ENCODE measurements around the gene SOX18.

The SOX18 gene

DNA sequence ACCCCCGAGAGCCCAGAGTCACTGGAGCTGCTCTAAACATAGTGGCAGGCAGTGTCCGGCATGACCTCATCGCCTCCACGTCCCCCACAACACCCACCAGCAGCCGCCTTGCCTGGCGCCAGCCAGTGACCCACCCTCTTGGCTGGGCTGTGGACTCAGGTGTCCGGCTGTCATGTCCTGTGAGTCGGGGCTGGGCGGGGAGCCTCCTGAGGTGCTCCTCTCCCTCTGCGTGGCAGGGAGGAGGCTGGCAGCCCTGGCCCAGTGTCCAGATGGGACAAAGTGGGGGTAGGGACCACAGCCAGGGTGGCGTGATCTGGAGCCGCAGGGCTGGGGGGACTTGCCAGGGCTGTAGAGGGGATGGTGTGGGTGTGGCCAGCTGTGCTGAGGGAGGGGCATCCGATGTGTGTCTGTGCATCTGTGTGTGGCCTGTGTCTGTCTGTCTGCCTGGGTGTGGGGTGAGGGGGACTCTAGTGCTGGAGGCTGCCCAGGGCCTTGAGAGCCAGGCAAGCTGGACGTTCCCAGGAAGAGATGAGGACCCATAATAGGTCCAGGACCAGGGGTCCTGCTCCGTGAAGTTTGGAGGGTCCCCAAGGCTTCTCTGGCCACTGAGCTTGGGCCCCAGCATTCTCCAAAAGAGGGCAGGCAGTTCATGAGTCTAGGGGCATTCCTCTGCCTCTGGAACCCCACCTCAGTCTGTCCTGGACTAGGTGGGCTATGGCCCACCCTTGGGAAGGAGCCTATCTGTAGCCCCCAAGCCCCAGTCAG, 2.3 kb upstream of the SOX18 start:
- no peak for DNase-seq

DNA sequence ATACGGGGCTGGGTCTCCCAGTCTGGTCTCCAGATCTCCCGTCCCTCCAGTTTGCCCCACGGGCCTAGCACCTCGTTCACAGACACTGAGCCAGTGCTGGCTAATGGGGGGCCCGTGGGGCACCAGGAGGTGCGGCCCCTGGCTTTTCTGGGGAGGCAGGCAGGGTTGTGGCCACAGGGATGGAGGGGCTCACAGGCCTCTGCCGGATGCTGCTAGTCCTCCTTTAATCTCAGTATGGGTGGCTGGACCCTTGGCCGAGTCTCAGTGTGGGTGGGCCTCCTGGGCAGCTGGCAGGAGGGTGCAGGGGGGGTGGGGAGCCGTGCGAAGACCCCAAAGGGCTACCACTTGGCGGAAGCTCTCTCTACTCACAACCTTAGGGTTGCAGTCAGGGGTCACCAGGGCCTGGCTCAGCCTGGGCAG, 1.6 kb upstream of the SOX18 start:
- DNase-seq = no peak

DNA sequence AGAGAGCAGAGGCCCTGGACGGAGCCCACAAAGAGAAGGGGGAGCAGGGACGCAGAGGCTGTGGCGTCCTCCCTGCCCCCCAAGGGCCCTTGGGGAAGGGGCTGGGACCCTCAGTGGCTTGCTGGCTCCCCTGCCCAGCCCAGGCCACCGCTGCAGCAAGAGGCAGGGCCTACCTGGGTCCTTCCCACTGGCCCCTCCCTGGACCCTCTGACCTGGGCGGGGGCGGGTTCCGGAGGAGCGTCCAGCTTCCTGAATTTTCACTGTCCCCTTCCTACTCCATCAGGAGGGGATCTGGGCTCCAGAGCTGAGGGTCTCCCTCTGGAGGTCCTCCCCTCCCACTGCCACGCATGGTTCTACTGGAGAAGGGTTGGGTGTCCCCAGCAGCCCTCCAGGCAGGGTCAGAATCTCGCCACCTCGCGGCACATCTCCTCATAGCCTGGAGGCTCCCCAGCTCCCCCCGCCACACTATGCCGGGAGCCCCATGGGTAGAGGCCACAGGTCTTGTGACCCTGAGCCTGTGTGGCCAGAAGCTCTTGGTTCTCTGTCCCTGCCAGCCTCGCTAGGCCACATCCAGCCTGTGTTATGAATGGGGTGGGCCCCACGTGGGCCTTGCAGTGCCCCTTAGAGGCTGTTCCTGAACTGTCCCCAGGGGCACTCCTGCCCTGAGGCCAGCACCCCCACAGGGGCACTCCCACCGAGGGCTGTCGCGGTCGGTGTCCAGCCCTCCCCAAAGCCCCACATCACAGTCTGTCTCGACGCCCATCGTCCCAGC, 1.0 kb upstream of the SOX18 start:
- DNase-seq = no peak

DNA sequence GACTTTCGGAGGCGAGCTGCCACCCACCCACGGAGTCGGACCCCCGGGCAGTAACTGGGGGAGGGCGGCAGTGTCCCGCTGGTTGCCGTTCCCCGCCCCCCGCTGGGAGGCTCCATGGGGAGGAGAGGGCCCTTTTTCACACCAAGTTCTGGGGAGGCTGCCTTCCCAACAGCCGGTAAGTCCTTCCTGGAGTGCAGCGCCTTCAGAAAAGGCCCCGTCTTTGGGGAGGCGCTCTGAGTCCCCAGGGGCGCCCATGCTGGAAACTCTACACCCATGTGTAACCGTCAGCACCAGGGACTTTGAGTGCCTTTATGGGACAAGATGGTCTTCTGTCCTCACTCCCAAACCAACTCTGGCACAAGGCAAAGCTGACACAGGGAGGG, 430 bp upstream of the SOX18 start:
- DNase-seq = no peak

DNA sequence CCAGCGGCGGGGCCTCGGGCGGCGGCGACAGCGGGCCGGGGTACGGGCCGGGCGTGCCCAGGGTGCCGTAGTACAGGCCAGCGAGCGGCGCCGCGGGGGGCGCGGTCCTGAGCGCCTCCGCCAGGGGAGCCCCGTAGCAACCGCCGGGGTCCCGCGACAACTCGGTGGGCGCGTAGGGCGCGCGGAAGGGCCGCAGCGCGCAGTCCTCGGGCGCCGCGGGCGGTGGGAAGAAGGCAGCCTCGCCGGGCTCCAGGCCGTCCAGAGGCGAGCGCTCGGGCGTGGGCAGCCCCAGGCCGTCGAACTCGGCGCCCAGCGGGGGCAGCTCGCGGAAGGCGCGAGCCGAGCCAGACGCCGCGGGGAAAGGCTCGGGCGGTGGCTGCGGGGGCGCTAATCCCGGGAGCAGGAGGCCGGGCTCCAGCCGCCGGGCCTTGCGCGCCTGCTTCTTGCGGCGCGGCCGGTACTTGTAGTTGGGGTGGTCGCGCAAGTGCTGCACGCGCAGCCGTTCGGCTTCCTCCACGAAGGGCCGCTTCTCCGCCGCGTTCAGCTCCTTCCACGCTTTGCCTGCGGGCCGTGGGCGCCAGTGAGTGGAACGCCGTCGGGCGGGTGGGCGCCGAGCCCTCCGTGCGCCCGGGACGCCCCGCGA, 916 bp downstream of the SOX18 start:
- no peak for DNase-seq

DNA sequence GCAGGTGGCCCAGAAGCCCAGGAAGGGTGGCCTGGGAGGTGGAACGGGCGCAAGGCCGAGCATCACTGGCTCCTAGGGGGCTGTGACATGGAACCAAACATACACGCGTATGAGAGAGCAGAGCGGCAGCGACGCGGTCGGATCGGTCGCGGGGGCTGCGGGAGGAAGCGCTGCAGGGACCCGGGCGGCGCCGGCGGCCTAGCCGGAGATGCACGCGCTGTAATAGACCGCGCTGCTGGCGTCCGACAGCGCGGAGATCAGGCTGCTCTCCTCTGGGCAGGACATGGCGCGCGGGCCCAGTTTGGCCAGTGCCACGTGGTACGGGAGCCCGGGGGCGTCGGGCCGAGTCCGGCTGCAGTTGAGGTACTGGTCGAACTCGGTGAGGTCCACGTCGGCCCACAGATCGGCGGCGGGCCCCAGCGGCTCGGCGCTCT, 1.5 kb downstream of the SOX18 start:
- DNase-seq = no peak

DNA sequence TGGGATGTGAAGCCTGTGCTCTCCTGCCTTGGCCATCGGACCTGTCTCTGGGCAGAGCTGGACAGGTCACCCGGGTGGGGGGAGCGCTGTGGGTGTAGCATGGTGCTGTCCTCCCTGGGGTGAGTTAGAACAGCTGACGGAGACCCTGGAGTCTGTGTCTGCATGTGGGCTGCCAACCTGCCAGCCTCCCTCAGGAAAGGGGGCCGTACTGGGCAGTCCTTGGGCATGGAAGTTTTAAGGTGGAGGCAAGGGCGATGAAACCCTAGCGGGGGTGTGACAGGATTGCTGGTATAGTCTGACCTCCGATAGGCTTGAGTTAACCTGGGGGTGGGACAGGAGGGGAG, 2.4 kb downstream of the SOX18 start:
- DNase-seq = no peak

DNA sequence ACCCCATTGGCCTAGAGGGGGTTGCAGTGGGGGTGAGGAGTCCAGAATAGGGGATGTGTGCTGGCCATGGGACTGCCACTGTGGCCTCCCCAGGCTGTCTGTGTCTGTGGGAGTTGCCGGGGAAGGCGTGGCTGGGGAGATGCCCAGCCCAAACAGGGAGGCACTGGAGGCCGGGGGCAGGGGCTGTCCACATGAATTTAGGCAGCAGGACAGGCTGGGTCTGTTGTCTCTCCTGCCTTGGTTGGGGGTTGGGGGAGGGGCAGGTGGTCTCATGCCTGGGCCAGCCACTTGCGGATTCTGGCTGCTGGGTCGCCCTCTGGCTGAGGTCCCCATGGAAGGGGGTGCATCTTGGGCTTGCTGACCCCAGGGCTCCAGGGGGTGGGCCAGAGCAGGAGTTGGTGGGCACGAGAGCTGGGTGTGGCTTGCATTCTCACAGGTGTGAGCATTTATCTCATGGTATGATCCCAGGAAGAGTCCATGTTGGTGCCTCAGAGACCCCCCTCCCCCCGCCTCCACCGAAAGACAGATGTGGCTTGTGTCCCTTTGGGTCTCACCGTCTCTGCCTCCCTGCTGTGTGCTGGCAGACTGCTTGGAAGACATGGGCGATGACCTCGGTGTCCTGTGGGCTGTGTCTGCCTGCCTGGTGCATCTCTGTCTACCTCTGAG, 4.0 kb downstream of the SOX18 start:
- no peak for DNase-seq

DNA sequence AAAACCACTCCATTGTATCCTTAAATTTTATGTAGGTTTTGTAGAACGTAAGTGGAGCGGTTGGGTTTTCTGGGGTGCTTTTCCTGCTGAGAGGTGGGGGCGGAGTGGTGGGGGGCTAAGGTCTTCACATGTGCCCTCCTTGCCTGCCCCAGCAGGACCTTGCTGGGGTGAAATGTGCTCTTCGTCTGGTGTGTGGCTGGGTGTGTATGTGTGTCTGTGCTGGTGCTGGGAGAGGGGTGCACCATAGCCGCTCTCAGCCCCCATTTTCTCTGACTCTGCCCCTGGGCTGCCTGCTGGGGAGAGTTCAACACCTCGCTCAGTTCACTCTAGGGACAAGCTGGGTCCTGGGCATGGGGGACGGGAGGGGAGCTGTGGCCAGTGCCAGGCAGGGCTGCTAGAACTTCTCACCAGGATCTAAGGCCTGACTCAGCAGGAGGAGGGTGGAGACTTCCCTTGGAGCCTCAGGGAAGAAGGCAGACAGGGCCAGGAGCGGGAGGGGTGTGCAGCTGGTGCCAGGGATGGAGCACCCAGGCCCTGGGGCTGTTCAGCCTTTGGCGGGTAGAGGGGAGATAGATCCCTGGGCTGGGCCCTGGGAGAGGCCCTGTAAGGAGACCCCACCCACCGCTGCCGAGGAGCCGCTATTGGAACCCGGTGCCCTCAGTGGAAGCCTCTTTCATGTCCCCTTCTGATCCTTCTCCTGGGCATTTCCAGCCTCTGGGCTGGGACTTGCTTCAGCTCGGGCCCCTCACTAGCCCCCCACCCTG, 4.8 kb downstream of the SOX18 start:
- DNase-seq = no peak

DNA sequence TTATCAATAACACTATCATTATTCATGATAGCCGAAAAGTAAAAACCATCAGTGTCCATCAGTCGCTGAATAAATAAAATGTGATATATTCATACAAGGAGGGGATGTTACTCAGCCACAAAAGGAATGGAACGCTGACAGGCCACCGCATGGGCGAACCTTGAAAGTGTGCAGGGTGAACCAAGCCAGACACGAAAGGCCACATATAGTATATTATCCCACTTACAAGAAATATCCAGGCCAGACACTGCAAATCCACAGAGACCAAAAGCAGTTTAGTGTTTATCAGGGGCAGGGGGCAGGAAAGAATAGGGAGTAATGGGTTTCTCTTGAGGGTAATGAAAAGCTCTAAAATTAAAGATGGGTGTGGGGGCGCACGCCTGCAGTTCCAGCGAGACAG, 5.7 kb downstream of the SOX18 start:
- no peak for DNase-seq

DNA sequence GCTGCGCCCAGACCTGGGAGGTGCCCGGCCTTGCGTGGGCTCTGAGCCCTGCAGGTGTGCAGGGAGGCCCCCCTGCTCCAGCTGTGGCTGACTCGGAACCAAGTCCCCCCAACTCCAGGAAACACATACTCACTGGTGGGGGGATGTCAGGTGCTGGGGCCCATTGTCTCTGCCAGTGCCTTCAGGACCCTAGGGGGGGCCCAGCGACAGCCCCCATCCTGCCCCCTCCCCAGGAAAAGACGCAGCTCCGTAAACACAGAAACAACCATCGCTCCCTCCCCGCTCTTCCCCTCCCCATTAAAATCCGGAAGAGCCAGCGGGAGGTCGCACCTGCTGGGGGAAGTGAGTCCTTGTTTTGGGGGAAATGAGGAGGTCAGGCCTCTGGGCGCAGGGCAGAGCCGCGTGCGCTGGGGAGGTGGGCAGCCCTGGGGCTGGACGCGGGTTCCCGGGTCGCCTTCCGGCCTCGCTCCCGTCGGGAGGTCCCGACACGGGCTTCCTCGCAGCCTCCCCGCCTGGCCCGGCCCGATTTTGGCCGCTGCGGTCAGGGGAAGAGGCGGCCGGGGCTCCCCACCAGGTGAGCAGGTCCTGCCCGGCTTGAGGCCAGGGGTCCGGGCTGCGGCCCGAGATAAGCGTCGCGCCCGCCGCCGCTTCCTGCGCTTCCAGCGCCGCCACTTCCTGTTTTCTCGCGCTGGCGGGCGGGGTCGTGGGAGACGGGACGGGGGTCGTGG, 7.2 kb downstream of the SOX18 start:
- no peak for DNase-seq

DNA sequence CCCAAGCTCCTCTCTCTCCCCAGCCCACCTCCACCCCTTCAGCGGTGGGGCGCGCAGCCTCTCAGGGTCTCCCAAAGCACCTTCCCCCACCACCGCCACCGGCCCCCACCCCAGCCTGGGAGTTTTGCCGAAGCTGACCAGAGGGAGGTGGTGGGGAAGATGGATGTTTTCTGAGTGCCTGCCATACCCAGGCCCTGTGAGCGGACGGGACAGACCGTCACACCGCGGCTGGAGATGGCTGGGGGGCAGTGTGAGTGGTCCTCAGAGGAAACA, 7.7 kb downstream of the SOX18 start:
- no peak for DNase-seq

DNA sequence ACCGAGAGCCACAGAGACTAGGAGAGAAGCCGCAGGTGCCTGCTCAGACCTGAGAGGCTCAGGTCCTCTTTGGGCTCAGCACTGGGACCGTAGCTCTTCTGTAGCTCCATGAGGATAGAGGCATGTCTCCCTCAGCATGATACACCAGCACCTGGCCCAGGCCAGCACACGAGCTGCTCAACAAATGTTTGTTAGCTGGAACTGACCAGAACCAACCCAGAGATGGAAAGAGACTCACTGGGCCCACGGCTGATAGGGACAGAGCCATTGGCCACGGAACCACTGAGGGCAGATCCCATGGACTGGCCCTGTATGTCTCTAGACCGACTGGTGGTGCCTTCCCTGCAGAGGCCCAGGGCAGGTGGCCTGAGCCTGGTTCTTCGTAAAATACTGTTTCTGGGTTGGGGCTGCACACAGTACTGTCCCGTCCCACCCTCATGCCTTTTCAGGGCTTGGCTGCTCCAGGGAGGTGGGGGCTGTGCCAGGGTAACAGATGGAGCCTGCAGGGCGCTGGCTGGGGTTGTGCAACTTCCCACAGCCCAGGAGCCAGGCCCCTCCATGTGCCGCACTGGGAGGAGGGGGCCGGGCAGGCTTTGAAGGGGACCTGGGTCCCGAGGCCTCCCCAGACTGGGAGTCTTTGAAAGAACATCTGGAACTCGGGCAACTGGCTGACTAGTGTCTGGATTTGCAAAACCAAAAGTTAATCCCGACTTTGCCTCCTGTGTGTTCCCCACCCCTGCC, 8.2 kb downstream of the SOX18 start:
- DNase-seq = no peak

DNA sequence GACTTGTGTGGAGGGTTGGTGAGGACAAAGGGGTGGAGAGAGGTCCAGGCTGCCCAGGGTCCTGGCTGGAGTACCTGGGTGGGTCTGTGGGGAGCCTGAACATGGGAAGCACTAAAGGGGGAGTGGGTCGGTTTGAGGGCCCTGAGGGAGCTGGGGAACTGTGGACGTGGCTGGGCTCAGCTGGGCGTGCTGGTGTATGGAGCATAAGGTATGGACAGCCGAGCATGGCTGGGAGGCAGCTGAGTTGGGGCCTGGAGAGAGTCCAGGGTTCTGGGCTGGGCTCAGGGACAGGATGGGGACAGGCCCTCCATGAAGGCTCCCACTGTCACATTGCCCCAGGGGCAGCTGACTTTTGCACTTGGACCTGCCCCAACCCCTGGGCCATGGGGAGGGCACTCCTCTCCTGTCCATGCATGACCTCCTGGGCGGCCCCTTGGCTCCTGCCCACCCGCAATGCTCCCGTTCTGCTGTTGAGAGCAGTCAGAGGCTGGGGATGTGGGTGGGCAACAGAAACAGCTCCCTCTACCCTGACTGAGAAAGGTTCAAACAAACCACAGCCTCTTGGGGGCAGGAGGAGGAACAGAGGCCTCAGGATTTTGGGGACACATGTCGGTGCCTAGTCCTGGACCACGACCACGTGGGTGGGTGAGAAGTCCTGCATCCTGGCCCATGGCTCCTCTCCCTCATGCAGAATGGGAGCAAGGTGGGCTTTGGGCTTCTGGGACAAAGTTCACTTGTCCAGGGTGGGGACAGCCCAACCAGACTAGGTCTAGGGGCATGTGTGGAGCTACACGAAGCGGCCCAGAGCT, 9.0 kb downstream of the SOX18 start:
- DNase-seq = no peak

DNA sequence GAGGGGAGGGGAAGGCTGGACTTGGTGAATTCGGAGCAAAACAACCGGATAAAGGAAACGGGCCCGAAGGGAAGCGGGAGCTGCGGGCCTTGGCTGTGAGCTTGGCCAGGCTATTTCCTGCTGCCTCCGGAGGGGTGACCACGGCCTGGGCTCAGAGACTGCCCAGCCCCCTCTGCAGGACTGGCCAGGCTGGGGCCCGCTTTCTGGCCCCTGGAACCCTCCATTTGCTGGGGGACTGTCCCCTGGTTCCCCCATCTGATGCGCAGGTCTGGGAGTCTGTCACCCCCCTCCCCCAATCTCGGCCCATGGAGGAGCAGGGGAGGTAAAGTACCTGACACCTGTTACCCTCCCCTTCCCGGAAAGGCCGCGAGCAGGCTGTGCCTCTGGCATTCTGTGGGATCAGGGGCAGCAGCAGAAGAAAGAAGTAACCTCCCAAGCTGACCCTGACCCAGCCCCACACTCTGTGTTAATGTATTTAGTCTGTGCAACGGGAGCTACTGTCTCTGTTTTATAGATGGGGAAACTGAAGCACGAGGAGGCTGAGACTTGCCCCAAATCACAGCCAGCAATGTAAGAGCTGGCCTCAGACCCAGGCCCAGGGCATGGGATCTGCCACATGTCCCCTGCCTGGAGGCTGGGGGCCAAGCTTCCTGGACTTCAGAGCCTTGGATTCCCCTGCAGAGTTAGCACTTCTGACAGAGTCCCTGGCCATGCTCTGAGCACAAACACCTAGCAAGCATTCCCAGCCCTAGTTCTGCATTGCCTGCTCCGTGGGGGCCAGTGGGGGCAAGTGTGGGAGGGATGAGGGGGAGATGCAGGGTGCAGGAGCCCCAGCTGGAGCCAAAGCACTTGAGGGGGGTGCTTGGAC, 9.9 kb downstream of the SOX18 start:
- DNase-seq = no peak

DNA sequence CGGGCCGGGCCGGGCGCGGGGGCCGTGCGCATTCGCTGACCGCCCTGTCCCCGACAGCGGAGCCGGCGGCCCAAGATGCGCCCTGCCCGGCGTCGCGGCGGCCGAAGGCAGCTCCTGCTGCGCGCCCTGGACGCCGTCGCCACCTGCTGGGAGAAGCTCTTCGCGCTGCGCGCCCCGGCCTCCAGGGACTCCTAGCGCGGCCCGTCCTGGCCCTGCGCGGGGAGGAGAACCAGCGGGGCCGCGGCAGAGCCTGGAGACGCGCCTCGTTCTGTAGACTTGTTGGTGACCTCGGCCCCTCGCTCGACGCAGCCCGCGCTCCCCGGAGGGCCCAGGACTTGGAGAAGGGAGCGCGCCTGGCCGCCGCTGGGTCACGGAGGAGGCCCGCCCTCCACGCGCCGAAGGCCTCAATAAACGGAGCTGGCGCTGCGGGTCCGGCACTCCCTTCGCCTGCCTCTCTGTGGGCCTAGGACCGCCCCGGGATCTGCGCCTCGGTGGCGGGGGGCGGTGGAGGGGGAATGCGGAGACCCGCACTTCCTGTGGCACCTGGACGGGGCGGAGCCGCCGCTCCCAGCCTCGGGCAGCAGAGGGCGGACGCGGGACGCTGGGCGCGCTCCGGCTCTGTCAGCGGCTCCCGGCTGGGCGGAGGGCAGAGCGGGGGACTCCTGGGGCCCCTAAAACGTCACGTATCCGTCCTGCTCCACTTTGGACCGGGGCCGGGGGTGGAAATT, 10.7 kb downstream of the SOX18 start:
- peak; percentile 80 for DNase-seq

DNA sequence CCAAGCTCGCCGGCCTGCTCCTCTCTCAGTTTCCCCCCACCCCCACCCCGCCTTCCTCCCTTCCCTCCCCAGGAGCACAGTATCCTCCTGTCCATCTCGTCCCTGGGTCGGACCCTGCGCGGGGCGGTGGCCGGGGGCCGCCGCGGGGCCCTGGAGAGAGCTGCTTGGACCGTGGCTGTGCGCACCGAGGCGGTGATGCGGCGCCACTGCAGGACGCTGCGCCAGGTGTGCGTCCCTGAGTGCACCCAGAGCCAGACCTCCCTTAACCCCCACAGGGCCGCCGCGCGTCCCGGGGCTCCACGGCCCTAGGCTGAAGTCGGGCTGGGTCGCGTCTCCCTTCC, 11.2 kb downstream of the SOX18 start:
- DNase-seq = no peak

DNA sequence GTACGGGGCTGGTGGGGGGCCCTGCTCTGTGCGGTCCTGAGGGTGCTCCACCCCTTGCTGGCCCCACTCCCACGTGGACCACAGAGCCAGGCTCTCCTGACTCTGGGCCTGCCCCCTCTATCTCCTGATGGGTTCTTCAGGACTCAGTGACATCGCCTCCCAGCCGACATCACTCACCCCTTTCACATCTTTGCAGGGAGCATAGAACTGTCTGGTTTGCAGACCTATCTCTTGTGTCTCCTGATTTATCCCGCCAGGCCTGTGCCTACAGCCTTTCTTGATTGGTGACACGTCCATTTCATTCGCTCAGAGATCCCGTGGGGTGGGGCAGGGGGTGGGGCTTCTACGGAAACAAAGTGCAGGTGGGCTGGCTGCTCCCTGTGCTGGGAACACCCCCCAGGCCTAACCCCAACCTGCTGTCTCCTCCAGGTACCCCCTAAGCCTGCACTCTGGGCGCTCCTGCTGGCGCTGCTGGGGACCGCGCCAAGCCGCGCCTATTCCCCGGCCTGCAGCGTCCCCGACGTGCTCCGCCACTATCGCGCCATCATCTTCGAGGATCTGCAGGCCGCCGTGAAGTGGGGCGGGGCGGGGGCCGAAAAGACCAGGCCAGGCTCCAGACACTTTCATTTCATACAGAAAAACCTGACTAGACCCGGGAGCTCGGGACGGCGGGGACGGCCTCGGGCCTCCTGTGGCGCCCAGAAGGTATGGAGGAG, 11.8 kb downstream of the SOX18 start:
- no peak for DNase-seq

DNA sequence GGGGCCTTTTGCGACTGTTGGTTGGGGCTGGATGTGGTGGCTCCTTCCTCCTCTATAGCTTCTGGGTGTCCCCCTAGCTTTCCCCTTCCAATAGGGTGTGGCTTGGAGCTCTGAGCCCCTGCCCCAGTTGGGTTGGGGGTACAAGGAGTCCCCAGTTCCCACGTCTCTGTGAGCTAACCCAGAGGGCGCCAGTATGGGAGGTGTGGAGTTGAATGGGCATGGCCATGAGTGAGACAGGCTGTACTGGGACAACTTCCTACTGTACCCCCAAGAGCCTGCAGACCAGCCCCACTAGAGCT, 12.3 kb downstream of the SOX18 start:
- no peak for DNase-seq

Data from right hindlimb (tissue), 1 donor.